GOT3 (cell line): ENCODE results near the gene TWIST1.

ENCODE experiments used
- DNase-seq: peaks from one replicate; lab custom pipeline; 2025; ENCODE audit warnings: mixed read lengths; lab: John Stamatoyannopoulos, UW

The TWIST1 gene

DNA sequence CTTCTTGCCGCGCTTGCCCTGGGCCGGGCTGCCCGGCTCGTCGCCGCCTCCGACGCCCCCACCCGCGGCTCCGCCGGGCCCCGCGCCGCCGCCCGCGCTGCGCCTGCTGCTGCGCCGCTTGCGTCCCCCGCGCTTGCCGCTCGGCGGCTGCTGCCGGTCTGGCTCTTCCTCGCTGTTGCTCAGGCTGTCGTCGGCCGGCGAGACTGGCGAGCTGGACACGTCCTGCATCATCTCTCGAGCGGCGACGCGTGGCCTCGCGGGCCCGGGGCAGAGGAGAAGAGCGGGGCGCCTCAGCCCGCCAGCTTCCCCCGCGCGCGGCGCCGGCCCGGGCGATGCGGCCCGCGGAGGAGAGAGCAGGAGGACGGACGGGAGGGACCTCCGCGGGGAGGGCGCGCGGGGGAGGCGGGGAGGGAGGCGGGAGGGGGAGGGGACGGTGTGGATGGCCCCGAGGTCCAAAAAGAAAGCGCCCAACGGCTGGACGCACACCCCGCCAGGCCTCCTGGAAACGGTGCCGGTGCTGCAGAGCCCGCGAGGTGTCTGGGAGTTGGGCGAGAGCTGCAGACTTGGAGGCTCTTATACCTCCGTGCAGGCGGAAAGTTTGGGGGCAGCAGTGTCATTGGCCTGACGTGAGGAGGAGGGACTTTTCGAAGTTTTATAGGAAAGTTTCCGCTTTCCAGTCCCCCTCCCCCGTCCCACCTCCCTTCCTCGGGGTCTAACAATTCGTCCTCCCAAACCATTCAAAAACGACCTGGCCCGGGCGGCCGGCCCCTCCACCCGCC lies at the start of gene TWIST1:
TSS of gene TWIST1 (minus strand) at position 546 of the 779 bp plus-strand sequence. CDS start at position 231, 315 bp downstream.
- peak; percentile 59 for DNase-seq

DNA sequence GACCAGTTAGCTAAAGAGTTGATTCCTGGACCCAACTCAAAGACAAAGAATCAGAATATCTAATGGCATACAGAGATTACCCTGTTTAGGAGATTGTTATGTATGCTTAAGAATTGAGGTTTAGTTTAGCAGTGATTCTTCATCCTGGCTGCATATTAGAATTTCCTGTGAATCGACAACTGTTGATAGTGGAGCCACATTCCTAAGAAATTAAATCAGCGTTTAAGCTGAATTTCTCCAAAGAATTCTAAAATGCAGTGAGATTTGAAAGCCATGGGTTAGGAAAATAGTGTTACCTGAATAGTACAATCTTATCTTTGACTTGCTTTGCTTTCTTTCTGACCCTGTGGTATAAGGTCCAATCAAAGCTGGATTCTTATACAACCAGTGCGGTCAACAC lies 44.2 kb upstream of the TWIST1 start:
- no peak for DNase-seq

DNA sequence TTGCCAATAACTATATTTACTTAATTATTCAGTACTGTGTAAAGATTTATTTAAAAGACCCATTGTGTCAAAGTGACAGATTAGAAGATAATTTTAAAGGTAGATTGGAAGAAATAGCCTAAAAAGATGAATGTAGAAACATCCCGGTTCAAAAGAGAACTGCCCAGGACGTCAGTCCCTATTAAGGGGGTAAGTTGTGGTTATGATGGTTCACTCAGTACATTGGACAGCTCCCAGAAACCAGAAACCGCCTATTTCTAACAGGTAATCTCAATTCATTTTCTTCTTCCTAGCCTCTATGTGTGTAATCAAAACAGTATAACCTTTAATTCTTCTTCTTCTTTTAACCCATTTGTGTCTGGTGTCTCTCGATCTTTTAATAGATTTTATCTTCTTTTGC lies 29.3 kb upstream of the TWIST1 start:
- DNase-seq = no peak

DNA sequence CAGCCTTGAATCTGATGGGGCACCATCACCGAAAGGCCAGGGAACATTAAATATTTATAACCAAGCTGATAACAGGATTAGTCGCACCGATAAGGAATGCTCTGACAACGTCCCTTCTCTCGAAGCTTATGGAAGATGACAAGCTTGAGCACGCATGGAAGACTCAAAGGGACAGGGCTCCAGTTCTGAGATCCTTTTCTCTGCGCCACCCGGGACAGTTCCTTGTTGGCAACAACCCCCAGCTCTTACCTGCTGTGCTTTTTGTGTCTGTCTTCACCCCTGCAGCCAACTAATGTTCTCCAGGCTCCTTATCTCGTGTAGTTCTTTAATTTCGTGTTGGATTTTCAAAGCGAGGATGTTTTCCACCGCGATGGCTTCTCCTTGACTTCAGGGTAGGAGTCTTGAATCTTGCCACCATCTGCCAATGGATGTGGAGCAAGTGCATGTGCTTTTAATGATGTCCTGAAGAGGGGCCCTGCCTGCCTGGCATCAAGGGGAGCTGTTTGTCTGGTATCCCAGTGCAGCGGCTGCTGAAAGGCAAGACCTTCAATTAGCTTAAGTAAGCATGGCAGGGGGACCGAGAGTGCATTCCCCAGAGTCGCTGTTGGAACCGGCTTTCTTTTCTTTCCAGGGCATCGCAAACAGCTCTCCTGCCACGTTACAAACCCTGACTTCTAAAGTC lies 28.1 kb upstream of the TWIST1 start:
- no peak for DNase-seq

DNA sequence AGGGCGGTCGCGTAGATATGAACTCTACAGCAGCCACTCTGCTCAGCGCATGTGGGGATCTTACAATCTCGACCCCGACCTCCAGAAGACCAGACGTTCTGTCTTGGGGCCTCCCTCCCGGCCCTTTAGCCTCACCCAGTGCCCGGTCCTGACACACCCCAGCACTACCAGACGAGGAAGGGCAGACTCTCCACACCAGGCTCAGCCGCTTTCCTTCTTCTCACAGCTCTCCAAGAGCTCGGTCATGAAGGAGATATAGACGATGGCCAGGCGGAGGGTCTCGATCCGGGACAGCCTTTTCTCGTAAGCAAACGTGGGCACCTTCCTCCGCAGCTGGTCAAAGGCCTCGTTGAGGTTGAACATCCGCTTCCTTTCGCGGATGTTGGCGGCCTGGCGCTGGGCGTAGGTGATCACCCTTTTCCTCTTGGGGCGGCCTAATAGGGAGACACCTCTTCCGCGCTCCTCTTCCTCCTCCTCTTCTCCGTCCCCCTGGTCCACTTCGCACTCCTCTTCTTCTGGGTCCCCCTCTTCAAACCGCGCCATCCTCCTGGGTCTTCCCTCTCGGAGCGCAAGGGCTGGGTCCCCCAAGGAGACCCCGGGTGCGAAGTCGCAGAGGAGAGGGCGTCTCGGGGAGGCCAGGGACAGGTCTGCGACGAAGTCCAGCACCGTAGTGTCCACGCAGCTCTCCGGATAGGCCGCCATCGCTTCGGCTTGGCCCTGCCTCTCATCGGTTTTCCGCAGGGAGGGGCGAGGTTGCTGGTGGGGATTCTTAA lies 27.4 kb upstream of the TWIST1 start, which contains the start of gene FERD3L:
TSS of gene FERD3L (minus strand) at position 761 of the 773 bp plus-strand sequence. CDS start at position 702, 59 bp downstream.
- DNase-seq = no peak

DNA sequence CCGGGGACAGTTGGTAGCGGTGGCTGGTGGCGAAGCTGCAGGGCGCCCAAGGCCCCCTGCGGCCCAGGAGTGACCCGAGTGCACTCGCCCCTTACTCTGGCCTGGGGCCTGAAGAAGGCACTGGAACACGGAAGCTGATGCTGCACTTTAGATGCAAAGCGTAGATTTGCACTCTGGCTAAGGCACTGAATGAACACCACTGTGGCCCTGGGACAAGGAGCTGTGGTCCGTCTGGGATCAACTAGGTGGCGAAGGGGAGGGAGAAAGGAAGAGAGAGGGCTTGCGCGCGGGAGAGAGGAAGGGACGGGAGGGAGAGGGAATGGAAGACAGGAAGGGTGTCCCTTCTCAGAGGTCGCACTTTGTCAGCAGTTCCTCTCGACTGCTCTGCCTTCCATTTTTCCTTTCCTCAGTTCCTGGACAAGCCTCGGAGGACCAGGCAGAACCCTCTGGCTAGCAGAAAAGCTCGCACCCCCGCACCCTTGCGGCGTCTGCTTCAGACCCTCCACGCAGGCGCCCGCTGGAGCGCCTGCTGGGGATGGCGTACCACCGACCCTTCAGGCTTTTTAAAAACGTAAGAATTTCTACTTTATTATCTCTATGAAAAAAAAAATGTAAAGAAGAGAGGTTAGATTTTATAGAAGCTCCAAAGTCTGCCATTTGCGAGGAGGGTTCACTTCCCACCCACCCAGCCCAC lies 26.6 kb upstream of the TWIST1 start:
- no peak for DNase-seq

DNA sequence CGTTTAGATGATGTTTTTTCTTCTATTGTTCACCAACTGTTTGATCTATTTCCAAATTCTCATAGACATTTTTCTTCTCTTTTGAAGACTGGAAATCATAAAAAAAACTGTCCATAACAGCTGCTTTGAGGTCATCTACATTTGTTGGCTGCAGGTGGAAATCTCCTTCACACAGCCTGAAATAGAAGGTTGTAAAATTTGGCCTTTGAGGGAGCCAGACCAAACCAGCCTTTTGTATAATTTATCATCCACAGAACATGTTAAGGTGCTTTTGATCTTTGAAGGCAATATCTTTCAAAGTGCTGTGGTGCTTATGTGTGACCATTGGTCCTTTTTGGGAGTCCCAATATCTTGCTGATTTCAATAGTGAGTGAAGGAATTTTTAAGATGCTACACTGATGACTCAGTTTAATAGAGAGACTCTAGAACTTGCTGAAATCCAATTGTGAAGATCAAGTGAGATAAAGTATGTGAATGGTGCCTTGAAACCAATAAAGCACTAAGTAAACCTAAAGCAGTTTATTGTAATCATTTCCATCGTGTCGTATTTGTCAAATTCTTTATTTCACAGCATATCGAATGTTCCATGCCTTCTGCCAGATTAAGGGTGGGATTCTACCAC lies 22.4 kb upstream of the TWIST1 start:
- no peak for DNase-seq

DNA sequence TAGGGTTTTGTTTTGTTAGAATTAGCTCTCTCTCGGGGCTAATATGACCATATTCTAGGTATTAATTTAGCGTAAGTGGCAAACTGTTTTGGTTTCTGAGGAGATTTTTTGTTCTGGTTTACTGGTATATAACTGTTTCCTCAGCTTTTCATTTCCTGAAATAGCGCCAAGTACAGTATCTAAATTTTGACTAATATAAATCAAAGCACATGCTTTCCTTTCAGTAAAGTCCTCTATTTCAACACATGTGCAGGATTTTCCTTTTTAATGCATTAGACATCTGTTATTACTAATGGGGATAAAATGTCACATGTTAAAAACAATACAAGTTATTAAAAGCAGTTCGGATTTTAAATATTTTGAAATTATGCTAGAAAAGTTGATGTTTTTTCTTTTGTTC lies 16.4 kb upstream of the TWIST1 start:
- no peak for DNase-seq

DNA sequence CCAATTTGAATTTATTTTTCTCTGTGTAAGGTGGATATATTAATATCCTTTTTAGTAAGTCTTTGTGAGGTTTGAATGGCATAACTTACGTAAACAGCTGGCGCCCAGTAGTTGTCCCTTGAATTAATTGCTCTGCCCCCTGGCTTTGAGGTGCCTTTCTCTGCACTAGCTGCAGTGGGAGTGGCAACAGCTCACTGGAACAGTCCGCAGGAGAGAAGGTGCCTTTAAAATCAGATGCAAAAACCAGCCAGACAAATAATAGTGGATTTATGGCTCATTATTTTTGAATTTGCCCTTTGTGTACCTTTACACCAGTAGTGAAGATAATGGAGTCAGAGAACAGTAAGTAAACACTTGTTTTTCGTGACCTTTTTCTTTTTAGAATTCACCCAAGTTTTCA lies 16.0 kb upstream of the TWIST1 start:
- no peak for DNase-seq

DNA sequence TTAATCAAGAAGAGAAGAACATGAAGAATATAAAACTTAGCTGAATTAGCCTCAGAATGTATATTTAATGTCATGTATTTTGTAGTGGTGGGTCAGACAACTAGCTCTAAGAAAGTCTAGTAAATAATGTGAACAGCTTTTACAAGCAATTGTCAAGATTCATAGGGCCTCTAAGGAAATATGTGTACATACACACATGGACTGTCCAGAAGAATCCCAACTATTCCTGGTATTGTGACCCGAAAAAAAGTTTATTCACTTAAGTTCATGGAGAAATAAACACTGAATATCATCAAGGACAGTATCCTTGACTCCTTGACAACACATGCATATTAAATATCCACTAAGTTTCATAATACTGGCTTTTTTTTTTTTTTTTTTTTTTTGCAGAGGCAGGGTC lies 11.4 kb upstream of the TWIST1 start:
- DNase-seq = no peak

DNA sequence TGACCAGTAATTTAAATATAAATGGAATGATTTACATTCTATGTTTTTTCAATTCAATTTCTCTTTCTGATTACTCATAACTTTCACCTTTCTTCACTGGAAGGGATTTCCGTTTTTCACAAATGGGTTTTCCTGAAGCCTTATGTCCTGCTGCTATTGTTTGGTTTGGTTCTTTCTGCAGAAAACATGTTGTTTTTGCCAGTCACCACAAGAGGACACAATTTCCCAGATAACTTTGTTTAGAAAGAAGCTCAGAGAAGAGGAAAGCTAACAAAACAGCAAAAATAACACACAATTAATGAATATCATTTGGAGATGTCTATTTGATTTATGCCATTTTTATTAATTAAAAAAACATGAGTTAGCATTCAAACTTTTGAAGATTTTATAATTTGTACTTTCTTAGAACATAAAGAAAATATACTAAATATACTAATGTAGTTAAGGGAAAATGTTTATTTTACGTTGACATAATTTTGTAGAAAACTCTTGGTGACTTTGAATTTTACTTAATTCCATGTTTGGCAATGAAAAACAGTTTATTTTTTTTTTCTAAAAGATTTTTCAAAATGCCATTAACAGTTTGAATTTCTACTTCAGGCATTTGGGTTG lies 4.6 kb upstream of the TWIST1 start:
- DNase-seq = no peak

DNA sequence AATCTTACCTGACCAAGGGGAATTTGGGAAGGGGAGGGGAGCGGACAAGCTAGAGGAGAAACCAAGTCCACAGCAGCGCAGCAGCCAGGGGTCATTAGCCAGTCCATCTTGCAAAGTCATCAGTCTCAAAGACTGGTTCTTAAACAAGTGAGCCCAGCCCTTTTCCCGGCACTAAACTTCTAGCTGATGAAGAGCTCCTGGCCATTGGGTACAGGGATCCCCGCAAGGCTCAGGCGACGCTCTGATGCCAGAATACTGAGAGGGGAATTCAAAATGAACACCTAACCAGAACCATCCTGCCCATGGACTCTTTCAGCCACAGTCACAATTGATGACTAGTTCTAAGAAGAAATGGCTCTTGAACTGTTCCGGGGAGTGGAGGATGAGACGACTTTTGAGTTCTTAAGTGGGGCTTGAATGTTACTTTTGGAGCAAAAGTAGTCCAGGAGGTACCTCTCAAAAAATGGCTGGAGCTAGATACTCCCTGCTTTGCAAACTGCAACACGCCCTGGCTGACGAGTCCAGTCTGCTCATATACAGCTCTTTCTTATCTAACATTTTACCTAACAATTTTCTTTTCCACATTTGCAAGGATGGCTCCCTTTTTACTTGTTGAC lies 2.5 kb upstream of the TWIST1 start:
- DNase-seq = no peak

DNA sequence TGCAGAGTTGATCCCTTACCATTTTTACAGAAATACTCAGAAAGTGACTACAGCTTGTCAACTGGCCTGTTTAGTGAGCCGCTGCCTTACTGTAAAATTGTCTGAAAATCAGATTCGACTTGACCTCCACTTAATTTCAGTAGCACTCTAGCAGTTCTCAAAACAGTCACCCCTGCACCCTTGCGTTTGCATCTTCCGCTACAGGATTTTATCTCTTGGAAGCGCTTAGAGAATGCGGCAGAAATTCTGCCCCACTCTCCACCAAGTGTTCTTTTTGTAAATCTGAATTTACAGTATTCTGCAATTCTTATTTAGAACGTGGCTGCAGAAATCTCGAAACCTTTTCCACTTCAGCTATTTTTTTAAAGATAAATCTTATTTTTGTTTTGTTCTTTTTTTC lies 1.9 kb upstream of the TWIST1 start:
- no peak for DNase-seq

DNA sequence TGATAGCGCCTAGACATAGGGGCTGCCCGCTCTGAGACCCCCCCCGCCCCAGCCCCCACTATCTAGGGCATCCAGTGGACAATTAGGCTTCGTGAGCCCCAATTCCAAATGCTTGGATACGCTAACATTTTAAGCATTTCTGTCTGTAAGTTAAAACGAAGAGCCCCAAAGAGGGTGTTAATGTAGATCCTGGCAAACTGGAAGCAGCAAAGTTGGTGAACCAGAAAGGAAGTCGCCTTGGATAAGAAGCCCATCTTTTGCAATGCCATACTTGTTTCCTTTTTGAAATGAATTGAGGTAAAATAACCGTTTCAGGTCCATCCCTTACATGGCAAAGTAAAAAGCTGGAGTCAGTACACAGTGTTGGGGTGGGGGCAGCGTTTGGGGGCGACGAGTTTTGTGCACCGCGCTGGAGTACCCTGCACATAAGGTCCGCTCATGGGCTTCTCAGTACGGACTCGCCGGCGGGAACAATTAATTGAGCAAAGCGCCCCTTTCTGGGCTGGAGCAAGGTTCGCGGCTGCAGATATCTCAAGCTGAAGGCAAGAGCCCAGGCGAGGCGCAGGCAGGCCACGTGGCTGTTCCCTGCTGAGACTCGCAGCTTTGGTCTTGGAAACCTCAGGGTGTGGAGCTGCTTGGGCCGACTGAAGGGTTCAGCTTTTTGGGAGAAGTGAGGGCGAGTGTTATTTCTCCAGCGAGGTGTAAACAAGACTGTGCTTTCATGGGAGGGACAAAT lies 1.4 kb upstream of the TWIST1 start:
- no peak for DNase-seq

DNA sequence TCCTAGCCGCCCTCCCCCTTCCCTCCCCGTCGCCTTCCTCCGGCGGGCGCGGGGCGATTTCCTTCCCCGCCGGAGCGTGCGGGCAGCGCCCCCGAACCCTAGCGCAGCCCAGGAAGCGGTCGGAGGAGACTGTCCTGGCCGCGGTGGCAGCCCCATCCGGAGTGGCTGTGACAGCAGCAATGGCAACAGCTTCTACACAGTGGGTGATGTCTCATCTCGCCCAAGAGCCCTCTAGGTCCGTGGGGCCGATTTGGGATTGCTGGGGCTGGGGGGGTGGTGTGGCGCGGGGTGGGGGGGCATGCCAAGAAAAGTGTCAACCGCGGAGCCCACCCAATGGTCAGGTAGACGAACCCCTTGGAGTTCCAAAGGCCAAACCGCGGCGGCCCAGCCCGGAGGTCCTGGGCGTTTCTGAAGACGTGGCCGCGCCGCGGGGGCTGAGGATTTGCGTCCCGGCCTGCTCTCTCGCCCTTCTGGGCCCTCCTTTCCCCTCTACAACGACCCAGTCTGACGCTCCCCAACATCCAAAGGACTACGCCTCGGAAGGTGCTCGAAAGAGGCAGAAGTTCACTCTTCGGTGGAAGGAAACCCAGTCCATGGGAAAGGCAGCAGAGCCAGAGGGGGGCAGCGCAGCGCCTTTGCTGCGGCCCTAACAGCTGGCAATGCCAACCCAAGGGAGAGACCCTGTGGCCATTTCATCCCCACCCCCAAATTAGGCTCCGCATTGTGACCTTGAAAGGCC lies 603 bp upstream of the TWIST1 start:
- DNase-seq = no peak

DNA sequence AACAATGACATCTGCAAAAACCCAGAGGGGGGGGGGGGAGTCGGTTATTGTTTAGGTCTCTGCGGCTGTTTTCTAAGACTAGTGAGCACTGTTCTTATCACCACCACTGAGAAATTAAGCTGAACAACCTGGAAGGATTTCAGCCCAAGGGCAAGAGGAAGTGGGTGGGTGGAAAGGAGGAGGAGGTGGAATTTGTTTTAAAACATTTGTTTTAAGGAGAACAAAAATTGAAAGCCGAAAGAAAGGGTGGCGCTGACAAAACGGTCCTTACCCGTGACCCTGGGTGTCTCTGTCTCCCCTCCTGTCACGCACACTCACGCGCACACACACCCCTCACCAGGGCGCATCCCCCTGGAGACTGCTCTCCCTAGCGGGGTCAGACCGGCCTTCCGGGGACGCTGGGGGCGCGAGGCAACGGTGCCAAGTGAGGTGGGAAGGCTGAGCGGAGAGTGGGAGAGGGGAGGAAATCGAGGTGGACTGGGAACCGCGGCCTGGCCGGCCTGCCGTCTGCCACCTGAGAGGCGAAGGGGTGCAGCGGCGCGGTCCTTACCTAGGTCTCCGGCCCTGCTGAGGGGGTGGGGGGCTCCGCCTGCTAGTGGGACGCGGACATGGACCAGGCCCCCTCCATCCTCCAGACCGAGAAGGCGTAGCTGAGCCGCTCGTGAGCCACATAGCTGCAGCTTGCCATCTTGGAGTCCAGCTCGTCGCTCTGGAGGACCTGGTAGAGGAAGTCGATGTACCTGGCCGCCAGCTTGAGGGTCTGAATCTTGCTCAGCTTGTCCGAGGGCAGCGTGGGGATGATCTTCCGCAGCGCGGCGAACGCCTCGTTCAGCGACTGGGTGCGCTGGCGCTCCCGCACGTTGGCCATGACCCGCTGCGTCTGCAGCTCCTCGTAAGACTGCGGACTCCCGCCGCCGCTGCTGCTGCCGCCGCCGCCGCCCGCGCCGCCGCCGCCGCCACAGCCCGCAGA lies 1.0 kb downstream of the TWIST1 start:
- no peak for DNase-seq

DNA sequence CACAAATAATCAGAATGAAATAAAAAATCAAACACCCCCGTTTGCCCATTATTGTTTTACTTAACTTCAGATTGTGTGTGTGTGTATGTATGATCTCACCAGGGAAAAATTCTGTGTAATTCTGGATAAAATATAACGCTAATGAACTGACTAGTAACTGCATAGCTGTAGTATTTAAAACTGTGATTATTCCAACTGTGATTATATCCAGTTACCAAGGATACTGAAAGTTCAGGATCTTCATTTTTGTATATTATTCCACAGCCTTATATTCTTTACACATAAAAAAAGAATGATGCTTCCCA lies 2.9 kb downstream of the TWIST1 start:
- no peak for DNase-seq

DNA sequence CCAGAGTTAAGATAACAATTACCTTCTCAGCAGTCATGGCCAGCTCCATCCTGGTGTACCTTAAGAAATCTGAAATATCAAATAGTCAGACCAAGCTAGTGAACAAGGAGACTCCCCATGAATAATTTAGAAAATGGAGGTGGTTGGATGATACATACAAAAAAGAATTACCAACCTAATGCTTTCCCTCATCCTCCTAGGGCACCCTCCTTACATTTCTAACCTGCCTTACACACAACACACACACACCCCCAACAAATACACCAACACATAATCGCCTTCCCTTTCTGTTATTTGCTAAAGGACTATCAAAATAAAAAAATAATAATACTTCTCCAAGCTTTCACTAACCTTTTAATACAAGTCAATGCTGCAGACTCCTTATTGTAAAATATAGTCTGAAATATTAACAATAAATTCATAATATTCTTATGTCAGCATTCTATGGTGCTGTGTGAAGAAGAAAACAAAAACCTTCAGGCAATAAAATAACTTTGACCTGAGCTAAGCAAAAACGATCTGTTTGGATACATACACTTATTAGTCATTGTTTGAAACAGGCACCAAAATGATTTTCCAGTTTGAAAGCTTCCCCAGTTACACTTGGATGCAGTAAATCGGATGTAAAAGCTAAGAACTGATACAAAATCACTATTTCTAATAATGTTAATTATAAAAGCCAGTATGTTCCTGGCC lies 3.4 kb downstream of the TWIST1 start:
- no peak for DNase-seq
